GM19043 (cell line): ENCODE results near the gene SCAF1.
A peak's percentile ranks its signal among the peaks of the same experiment; 100 is the strongest.

ENCODE experiments used
- ATAC-seq: cut with Tn5 transposase; IDR thresholded peaks from one replicate; pipeline ENCODE4 v1.9.1; 2021; ENCODE audit warnings: low read depth; ENCODE audit not compliant: unreplicated experiment

Gene SCAF1

GRCh38 chr19:49641688-49642491, at the start of gene SCAF1:
Gene SCAF1 (plus strand): TSS chr19:49642209. CDS start chr19:49645027, 2,818 bp downstream.
- peak; percentile 46 for ATAC-seq

GRCh38 chr19:49592486-49593232, 49.4 kb upstream of the SCAF1 start:
- no peak for ATAC-seq

GRCh38 chr19:49593233-49594113, 48.5 kb upstream of the SCAF1 start:
- ATAC-seq: peak; percentile 43

- no peak for ATAC-seq
These were observed 47.6 kb upstream of the SCAF1 start for GRCh38 chr19:49594157-49594992.

GRCh38 chr19:49594993-49595818, 46.8 kb upstream of the SCAF1 start:
- ATAC-seq: no peak

- no peak for ATAC-seq
These were observed 46.1 kb upstream of the SCAF1 start for GRCh38 chr19:49595819-49596404.

GRCh38 chr19:49596407-49596806, 45.6 kb upstream of the SCAF1 start:
- ATAC-seq: no peak

- ATAC-seq: no peak
These were observed 44.9 kb upstream of the SCAF1 start for GRCh38 chr19:49596954-49597702.

- no peak for ATAC-seq
These were observed 44.4 kb upstream of the SCAF1 start for GRCh38 chr19:49597703-49597974.

GRCh38 chr19:49599378-49600295, 42.4 kb upstream of the SCAF1 start:
- no peak for ATAC-seq

- ATAC-seq: no peak
These were observed 40.4 kb upstream of the SCAF1 start for GRCh38 chr19:49601482-49602038.

- no peak for ATAC-seq
These were observed 39.2 kb upstream of the SCAF1 start for GRCh38 chr19:49602806-49603205.

GRCh38 chr19:49605605-49606004, 36.4 kb upstream of the SCAF1 start:
- ATAC-seq: no peak

GRCh38 chr19:49609499-49610092, 32.4 kb upstream of the SCAF1 start:
- ATAC-seq: no peak

GRCh38 chr19:49613374-49613773, 28.6 kb upstream of the SCAF1 start:
- ATAC-seq: no peak

- ATAC-seq: no peak
These were observed 27.7 kb upstream of the SCAF1 start for GRCh38 chr19:49614096-49614833.
